ENCODE data around the gene ZNF592.

The ZNF592 gene

GRCh38 chr15:84832448-84833040 lies 84.2 kb downstream of the ZNF592 start:
- DNase-seq, result no peak

GRCh38 chr15:84833447-84834228 lies 85.2 kb downstream of the ZNF592 start:
- DNase-seq, result no peak

GRCh38 chr15:84834229-84834955 lies 86.0 kb downstream of the ZNF592 start:
- no peak for DNase-seq

GRCh38 chr15:84834969-84835368 lies 86.6 kb downstream of the ZNF592 start:
- DNase-seq, result no peak

- no peak for DNase-seq
These were observed 87.4 kb downstream of the ZNF592 start for GRCh38 chr15:84835661-84836337.

- no peak for DNase-seq
These were observed 88.5 kb downstream of the ZNF592 start for GRCh38 chr15:84836844-84837243.

GRCh38 chr15:84839714-84840113 lies 91.3 kb downstream of the ZNF592 start:
- DNase-seq, result no peak

GRCh38 chr15:84840255-84840654 lies 91.9 kb downstream of the ZNF592 start:
- no peak for DNase-seq

GRCh38 chr15:84840741-84841429 lies 92.5 kb downstream of the ZNF592 start:
- DNase-seq, result no peak

GRCh38 chr15:84842781-84843180 lies 94.4 kb downstream of the ZNF592 start:
- DNase-seq, result no peak

- DNase-seq, result no peak
These were observed 96.6 kb downstream of the ZNF592 start for GRCh38 chr15:84844964-84845363.

- peak; percentile 70 for DNase-seq
These were observed 97.2 kb downstream of the ZNF592 start for GRCh38 chr15:84845631-84846030.

- no peak for DNase-seq
These were observed 97.9 kb downstream of the ZNF592 start for GRCh38 chr15:84846269-84846668.

GRCh38 chr15:84847382-84847781 lies 99.0 kb downstream of the ZNF592 start:
- DNase-seq, result no peak

GRCh38 chr15:84852212-84852611 lies 103.8 kb downstream of the ZNF592 start:
- no peak for DNase-seq

- DNase-seq, result no peak
These were observed 106.7 kb downstream of the ZNF592 start for GRCh38 chr15:84855136-84855535.

- DNase-seq, result no peak
These were observed 107.4 kb downstream of the ZNF592 start for GRCh38 chr15:84855765-84856164.
